Mucosa of descending colon (tissue), 3 donors: Measurements from ENCODE around the gene MCM3AP. TPM values are rescaled to one million over a fixed set of nuclear protein-coding genes. Genes with fewer than 3 reads are reported as not detected.

Experiments
- ATAC-seq: fragments of 200-7000 bp; cut with Tn5 transposase; one replicate; pipeline ENCODE4 v1.9.1; 2020; ENCODE audit warnings: mild to moderate bottlenecking, moderate library complexity
- DNase-seq, 3 donors: peaks; one replicate each; pipeline ENCODE4 v3.0.0-alpha.2; 2020
- H3K36me3 ChIP-seq: fragments of 200-600 bp; one replicate; pipeline ENCODE4 v1.8.0; 2021; ENCODE audit warnings: low read depth, mild to moderate bottlenecking
- H3K4me1 ChIP-seq: fragments of 200-600 bp; one replicate; pipeline ENCODE4 v1.8.0; 2021; ENCODE audit warnings: low read depth, mild to moderate bottlenecking
- H3K4me3 ChIP-seq: fragments of 200-600 bp; one replicate; pipeline ENCODE4 v1.8.0; 2021; ENCODE audit warnings: mild to moderate bottlenecking
- H3K9me3 ChIP-seq: fragments of 200-600 bp; one replicate; pipeline ENCODE4 v1.8.0; 2021; ENCODE audit warnings: mild to moderate bottlenecking
- CTCF ChIP-seq: fragments of 200-600 bp; IDR thresholded peaks from one replicate; pipeline ENCODE4 v1.8.0; 2022; ENCODE audit warnings: antibody characterized with exemption, mild to moderate bottlenecking
- intact Hi-C, 2 donors: fragments of 100-400 bp; cut with DNase I in 1 of 2; cut with micrococcal nuclease in 1 of 2; formaldehyde crosslinking; loops; one replicate each; pipeline versions ENCODE4 v1.11.0 to v1.11.1; 2022; cut with DNase I, micrococcal nuclease
- total RNA-seq, 3 donors: library from RNA; stranded (reverse); fragmentation: NEBNext Ultra II Directional in 2 of 3; extraction: Animal tissue kit (Norgen Biotek cat#: 25700) in 2 of 3; gene quantifications; one replicate each; pipeline versions ENCODE4 v1.2.1 to v1.2.4, GENCODE V29; 2021 to 2023
- donor health status: DM: no; HTN: no; CAD: no; lungs with moderate emphysema.
- donor health status: DM: no; HTN: no; CAD: no.
- donor health status: DM: no; HTN: yes; CAD: no.

MCM3AP gene
- total RNA-seq, 3 donors from 2014 or later = 90.9 to 109 (median 98.1) TPM

DNA sequence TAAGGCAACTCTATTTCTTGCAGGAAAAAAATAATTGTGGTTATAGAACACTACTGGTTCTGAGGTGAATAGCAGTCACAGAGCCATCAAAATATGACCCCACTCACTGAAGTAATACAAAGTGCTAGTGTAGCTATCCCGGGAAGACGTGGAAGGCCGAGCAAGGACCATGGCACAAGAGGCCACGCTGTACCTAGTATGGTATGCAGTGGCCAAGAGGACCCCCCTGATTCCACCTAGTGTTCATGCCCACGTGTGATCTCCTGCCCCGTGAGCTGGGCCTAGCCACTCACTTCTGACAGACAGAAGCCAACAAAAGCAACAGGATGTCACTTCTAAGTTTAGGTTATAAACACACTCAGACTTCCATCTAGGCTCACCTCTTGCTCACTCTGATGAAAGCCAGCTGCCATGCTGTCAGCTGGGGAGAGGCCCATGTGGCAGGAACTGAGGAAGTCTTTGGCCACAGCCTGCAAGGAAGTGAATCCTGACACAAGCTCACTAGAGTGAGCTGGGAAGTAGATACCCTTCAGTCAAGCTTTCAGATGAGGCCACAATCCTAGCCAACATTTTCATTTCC lies 35.2 kb downstream of the MCM3AP start:
- H3K4me3 ChIP-seq = no peak overlapping the region
- no peak for ATAC-seq
- H3K36me3 ChIP-seq = peaks cover 7% of the 10 kb centered on the region
- intact Hi-C loops = no loop called here
- DNase-seq = no peak
- no peaks in the 10 kb centered on the region for H3K9me3 ChIP-seq
- no peak for TF ChIP-seq CTCF
- H3K4me1 ChIP-seq = no peaks in the 10 kb centered on the region

DNA sequence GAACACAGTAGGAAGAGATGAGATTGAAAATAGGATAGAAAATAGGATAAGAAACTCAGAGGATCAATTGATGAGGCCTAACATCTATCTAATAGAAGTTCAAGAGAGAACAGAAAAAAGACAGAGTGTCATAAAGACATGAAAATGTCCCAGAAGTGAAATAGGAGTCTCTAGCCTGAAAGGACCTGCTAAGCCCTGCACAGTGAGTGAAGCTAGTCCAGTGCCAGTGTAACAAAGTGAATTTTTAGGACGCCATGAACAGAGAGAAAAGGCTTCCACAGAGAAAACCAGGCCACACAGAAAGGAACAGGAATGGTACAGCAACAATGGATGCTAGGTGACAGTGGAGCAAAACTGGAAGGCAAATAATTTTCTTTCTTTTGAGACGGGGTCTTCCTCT lies 36.6 kb downstream of the MCM3AP start:
- H3K4me3 ChIP-seq = no peak overlapping the region
- intact Hi-C loops = no loop called here
- no peak for TF ChIP-seq CTCF
- no peaks in the 10 kb centered on the region for H3K9me3 ChIP-seq
- H3K4me1 ChIP-seq = no peaks in the 10 kb centered on the region
- H3K36me3 ChIP-seq = peaks cover 3% of the 10 kb centered on the region
- DNase-seq (no peak), ATAC-seq (no peak)

GRCh38 chr21:46248422-46248782 lies 37.0 kb downstream of the MCM3AP start:
- ATAC-seq (no peak), DNase-seq (no peak)
- no peaks in the 10 kb centered on the region for H3K4me1 ChIP-seq
- H3K36me3 ChIP-seq = peaks cover 7% of the 10 kb centered on the region
- no peak for TF ChIP-seq CTCF
- intact Hi-C loops = no loop called here
- H3K4me3 ChIP-seq = no peak overlapping the region
- no peaks in the 10 kb centered on the region for H3K9me3 ChIP-seq

GRCh38 chr21:46247699-46248421 lies 37.6 kb downstream of the MCM3AP start:
- DNase-seq (no peak), ATAC-seq (no peak)
- intact Hi-C loops = no loop called here
- peaks cover 12% of the 10 kb centered on the region for H3K36me3 ChIP-seq
- no peaks in the 10 kb centered on the region for H3K4me1 ChIP-seq
- no peak overlapping the region for H3K4me3 ChIP-seq
- TF ChIP-seq CTCF = no peak
- H3K9me3 ChIP-seq = no peaks in the 10 kb centered on the region

- ATAC-seq = peak; percentile 63
- H3K36me3 ChIP-seq = peaks cover 12% of the 10 kb centered on the region
- no peaks in the 10 kb centered on the region for H3K4me1 ChIP-seq
- intact Hi-C loops = no loop called here
- no peak for DNase-seq
- no peak for TF ChIP-seq CTCF
- H3K9me3 ChIP-seq = no peaks in the 10 kb centered on the region
- no peak overlapping the region for H3K4me3 ChIP-seq
These were observed 39.1 kb downstream of the MCM3AP start for GRCh38 chr21:46246345-46246744.
